GM12878 (cell line): ENCODE measurements around the gene LASP1. TPM values are rescaled to one million over a fixed set of nuclear protein-coding genes. Genes with fewer than 3 reads are reported as not detected.

Source experiments
- CUX1 ChIP-seq: IDR thresholded peaks from 2 replicates; pipeline ENCODE4 v1.6.1; 2012; ENCODE audit warnings: improper control_type of control experiment, low read depth, low read length; ENCODE audit not compliant: insufficient replicate concordance
- GABPA ChIP-seq: IDR thresholded peaks from 2 replicates; pipeline ENCODE4 v1.6.1; 2014; ENCODE audit warnings: antibody characterized with exemption, low read depth, mild to moderate bottlenecking, inconsistent platforms
- HCFC1 ChIP-seq: fragments of 150-350 bp; IDR thresholded peaks from 2 replicates; pipeline ENCODE4 v1.6.1; 2014; ENCODE audit warnings: low read length
- JUNB ChIP-seq: IDR thresholded peaks from 2 replicates; pipeline ENCODE4 v1.6.1; 2016; ENCODE audit warnings: antibody characterized with exemption, mild to moderate bottlenecking
- MAX ChIP-seq: IDR thresholded peaks from 2 replicates; pipeline ENCODE4 v1.6.1; 2012; ENCODE audit warnings: low read depth, low read length, improper control_type of control experiment
- TCF7 ChIP-seq: IDR thresholded peaks from 2 replicates; pipeline ENCODE4 v1.6.1; 2014; ENCODE audit warnings: antibody characterized with exemption, borderline replicate concordance
- polyA plus RNA-seq, 11 experiments: library from polyadenylated mRNA; depleted of rRNA in 4 of 11; unstranded in 6 of 11; stranded (reverse) in 5 of 11; fragments of >200 nt; fragmentation: Nextera tagmentation in 4 of 11; fragmentation: Illumina TruSeq in 1 of 11; extraction: Ambion mirVana in 4 of 11; extraction: Trizol in 1 of 11; gene quantifications; 1 replicate in 1 of 11; 2 replicates in 10 of 11; pipeline versions ENCODE4 v1.2.1 to v1.2.3, GENCODE V29; 2011 to 2016; ENCODE audit warnings: inconsistent platforms in 2 of 11, missing spikeins in 2 of 11, low read depth in 1 of 11
- total RNA-seq, 4 experiments: library from RNA; depleted of rRNA in 3 of 4; stranded (reverse); fragments of >200 nt in 3 of 4; fragmentation: Illumina TruSeq in 1 of 4; extraction: Trizol in 1 of 4; gene quantifications; 2 replicates each; pipeline versions ENCODE4 v1.2.1 to v1.2.3, GENCODE V29; 2013 to 2021
- TF ChIP-seq, protein P1 (sequence below): IDR thresholded peaks from 2 replicates; pipeline ENCODE4 v1.6.1; 2011; ENCODE audit warnings: mild to moderate bottlenecking, low read depth, low read length, moderate library complexity; ENCODE audit not compliant: insufficient replicate concordance

The LASP1 gene
- total and polyA plus RNA-seq, 10 of the 15 experiments (the other 5 are each of a cell fraction or from before 2014, with no cell fraction given) = 21.0 to 114 (median 59.3) TPM

DNA sequence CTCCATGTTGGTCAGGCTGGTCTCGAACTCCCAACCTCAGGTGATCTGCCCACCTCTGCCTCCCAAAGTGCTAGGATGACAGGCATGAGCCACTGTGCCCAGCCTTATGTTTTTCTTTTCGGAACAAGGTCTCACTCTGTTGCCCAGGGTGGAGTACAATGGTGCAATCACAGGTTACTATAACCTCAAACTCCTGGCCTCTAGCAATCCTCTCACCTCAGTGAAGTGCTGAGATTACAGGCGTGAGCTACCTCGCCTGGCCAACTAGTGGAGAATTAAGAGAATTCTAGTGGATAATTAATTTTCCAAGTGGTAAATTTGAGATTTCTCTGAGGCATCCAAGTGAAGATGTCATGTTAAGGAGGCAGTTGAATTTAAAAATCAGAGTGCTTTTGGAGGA, 100.3 kb downstream of the LASP1 start (continued):
- no peak for TF ChIP-seq CUX1
- no peak for TF ChIP-seq HCFC1
- no peak for TF ChIP-seq GABPA
- TF ChIP-seq, protein P1, sequence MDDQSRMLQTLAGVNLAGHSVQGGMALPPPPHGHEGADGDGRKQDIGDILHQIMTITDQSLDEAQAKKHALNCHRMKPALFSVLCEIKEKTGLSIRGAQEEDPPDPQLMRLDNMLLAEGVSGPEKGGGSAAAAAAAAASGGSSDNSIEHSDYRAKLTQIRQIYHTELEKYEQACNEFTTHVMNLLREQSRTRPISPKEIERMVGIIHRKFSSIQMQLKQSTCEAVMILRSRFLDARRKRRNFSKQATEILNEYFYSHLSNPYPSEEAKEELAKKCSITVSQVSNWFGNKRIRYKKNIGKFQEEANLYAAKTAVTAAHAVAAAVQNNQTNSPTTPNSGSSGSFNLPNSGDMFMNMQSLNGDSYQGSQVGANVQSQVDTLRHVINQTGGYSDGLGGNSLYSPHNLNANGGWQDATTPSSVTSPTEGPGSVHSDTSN = no peak
- no peak for TF ChIP-seq JUNB
- TF ChIP-seq TCF7 = no peak
- no peak for TF ChIP-seq MAX
